Activated CD4-positive, alpha-beta T cell treated with anti-CD3 and anti-CD28 coated beads for 48 hours (primary cell): ENCODE data around the gene NSD1.
"Not testable (repeated sequence)": the region's sequence is repeated elsewhere in the genome, so short reads cannot be mapped to it uniquely, and the experiment has no call there.

Experiments used
- DNase-seq: peaks from one replicate; pipeline ENCODE4 v3.0.0-alpha.2; 2020

The NSD1 gene

GRCh38 chr5:177332031-177332895 lies 198.7 kb downstream of the NSD1 start:
- no peak for DNase-seq

DNA sequence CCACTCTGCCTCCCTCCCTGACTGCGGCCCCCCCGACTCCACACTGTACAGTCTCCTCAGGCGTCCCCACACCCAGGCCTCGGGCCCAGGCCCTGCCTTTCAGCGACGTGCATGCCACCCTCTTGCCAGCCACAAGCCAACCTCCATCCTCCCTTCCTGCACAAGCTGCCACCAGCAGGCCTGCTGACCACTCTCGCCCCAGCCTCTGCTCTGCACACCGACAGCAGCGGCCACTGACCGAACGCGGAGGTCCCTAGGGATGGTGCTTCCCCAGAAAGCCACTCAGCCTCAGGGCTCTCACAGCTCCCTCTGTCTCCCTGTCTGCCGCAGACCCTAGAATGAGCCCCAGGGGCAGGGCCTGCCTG lies 199.3 kb downstream of the NSD1 start:
- DNase-seq, result no peak

DNA sequence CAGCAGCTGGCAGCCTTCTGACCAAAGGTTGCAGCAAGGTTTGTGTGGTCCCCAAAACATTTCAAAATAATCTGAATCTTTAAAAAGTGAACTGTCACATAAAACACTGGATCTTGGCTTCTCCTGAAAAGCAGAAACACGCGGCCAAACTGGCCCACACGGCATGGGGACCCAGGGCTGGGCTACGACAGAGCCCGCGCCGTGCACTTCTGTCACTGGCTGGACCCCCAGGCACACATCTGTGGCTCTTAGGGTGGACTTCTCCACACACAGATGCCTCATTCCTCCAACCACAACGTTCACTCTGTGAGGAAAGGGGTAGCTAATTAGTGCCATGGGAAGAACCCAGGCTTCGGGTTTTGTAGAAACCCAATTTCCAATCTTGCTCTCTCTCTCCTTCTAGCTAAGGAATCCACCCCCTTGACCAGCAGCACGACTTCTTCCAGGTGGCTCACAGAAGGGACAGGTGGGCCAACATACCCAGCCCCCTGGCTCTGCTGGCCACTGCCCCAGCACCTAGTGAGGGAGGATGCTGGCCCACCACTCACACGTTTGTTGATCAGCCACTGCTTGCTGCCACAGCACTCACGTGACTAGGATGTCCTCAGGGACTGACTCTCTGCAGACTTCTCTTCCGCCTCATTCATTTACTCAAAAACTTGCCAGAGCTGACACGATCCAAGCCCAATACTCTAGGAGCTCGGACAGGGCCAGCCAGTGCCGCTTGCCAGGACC lies 200.0 kb downstream of the NSD1 start:
- no peak for DNase-seq

DNA sequence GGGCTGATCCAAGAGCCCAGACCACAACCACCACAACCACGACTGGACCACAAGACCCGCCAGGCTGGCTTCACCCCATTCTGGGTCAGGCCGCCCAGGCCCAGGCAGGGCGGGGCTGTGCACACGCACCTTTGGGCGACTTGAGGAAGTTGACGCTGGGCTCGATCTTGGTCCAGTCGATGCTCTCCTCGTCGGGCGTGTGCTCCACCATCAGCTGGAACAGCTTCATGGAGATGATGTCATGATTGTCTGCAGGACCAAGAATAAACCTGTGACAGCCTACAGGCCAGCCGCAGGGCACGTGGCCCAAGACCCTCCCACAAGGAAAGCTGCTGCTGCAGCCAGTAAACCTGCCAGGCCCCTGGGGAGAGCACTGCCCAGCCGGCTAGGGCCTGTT lies 200.6 kb downstream of the NSD1 start:
- DNase-seq, result no peak

DNA sequence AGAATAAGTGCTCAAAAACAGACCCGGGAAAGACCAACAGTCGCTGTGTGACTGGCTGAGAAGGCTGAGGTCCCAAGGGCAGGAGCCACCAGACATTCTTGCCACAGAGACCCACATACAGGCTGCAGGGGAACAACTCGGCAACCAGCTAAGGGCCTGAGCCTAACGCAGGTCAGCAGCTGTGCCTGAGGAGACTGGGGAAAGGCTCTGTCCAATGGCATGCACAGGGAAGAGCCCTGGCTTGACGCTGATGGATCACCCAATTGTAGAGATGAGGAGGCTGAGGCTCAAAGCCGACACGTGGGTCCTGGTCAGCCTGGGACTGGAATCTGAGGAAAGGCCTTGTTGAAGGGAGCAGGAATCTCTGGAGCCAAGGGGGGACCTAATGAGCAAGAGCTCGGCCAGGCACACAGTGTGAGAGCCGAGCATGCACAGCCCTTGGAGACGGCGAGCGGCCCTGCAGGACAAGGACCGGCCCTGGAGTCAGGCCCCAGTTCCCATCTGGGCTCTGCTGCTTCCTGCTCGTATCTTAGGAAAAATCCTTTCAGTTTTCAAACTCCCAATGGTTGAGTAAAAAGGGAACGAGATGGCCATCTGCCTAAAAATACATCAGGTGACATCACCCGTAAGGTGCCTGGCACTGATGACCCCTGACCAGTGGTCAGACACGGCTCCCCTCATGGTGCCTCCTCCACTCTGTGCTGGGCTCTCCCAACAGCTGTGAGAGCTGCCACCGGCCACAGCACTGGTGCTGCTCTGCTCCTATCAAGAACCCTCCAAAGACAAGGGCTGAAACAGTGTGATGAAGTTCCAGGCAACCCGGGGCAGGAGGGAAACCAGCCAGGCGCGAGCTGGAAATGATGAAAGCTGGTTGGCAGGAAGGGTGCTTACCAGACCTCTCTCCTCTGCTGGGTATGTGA lies 201.5 kb downstream of the NSD1 start:
- no peak for DNase-seq

- no peak for DNase-seq
Observed at GRCh38 chr5:177335701-177336065, 202.1 kb downstream of the NSD1 start.

GRCh38 chr5:177336112-177336511 lies 202.5 kb downstream of the NSD1 start:
- DNase-seq, result peak; percentile 62

GRCh38 chr5:177336603-177337494 lies 203.3 kb downstream of the NSD1 start:
- no peak for DNase-seq

DNA sequence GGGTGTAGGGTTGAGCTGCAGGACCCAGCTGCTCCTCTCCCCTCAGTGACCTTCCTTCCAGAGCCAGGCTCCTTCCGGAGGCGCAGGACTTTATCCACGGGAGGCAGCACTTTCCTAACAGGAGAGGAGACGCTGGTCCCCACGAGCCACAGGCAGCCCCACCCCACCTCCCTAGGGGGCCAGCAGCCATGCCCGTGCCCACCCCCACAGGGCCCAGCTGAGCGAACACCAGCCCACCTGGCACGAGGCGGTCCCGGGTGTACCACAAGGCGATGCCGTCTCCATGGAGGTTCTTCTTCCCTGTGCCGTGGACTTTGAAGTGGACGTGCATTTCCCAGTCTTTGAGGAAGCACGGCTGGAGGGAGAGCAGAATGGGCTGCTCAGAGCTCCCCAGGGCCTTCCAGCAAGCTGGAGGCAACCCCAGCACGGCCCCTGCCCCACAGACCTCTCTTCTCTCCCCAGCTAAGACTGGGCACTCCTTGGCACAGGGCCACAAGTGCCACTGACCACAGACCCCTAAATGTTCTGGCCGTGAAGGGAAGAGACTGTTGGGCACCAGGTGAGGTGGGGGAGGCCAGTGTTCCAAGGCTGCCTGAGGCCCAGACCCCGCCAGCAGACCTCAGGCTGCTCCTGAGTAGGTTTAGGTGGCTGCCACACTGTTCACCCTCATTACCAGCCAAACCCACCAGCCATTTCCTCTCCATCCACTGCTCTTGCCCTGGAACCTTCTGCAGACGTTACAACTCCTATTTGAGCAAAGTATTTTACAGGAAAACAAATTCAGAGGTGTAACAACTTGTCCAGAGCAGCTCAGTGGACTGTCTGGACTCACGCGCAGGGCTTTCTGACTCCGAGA lies 204.9 kb downstream of the NSD1 start:
- DNase-seq, result no peak

- DNase-seq, result no peak
Observed at GRCh38 chr5:177339107-177339638, 205.6 kb downstream of the NSD1 start.

DNA sequence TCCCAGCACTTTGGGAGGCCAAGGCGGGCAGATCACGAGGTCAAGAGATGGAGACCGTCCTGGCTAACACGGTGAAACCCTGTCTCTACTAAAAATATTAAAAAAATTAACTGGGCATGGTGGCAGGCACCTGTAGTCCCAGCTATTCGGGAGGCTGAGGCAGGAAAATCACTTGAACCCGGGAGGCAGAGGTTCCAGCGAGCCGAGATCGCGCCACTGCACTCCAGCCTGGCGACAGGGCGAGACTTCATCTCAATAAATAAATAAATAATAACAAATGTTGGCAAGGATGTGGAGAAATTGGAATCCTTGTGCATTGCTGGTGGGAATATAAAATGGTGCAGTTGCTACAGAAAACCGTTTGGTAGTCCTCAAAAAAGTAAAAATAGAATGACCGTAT lies 209.4 kb downstream of the NSD1 start:
- not testable (repeated sequence) for DNase-seq

DNA sequence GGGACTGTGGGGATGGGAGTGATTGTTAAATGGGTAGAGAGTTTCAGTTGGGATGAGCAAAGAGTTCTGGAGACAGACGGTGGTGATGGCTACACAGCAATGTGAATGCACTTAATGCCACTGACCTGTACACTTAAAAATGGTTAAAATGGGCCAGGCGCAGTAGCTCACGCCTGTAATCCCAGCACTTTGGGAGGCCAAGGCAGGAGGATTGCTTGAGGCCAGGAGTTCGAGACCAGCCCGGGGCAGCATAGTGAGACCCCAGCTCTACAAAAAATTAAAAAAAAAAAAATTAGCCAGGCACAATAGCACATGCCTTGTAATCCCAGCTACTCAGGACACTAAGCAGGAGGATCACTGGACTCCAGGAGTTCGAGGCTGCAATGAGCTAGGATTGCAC lies 210.2 kb downstream of the NSD1 start:
- DNase-seq, result no peak

GRCh38 chr5:177344891-177345290 lies 211.3 kb downstream of the NSD1 start:
- no peak for DNase-seq

GRCh38 chr5:177346820-177347219 lies 213.2 kb downstream of the NSD1 start:
- DNase-seq, result no peak

GRCh38 chr5:177347699-177348098 lies 214.1 kb downstream of the NSD1 start:
- no peak for DNase-seq

- DNase-seq, result no peak
Observed at GRCh38 chr5:177349362-177349647, 215.7 kb downstream of the NSD1 start.

DNA sequence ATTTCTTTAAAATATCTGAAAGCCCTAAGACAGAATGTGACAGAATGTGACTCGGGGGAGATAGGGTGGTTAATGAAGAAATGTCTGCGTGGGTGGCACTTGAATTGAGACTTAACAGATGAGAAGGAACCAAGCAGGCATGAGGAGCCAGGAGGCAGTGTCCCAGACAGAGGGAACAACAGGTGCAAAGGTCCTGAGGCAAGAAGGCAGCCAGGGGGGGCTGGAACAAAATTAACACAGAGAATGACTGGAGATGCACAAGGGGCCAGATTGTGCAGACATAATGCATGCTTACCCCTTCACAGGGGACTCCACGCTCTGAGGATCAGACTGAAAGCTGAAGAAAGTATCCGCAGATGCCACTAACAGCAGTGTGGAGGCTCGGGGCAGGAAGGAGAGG lies 216.2 kb downstream of the NSD1 start:
- DNase-seq, result no peak
